Mesodermal cell (in vitro differentiated cells): ENCODE results near the gene TANGO2.

ENCODE experiments used
- H3K27ac ChIP-seq: 2 replicates; pipeline ENCODE4 v1.7.0; 2013; ENCODE audit warnings: mild to moderate bottlenecking, low read depth, low read length, moderate library complexity; ENCODE audit not compliant: severe bottlenecking
- H3K36me3 ChIP-seq: 2 replicates; pipeline ENCODE4 v1.7.1; 2013; ENCODE audit warnings: mild to moderate bottlenecking, low read length, moderate library complexity; ENCODE audit not compliant: control insufficient read depth, insufficient read depth
- H3K4me1 ChIP-seq: one replicate; pipeline ENCODE4 v1.7.1; 2013; ENCODE audit warnings: mild to moderate bottlenecking, low read length; ENCODE audit not compliant: insufficient read depth, control insufficient read depth, poor library complexity, severe bottlenecking
- H3K4me3 ChIP-seq: 2 replicates; pipeline ENCODE4 v1.7.0; 2013; ENCODE audit warnings: low read length, control low read depth, mild to moderate bottlenecking; ENCODE audit not compliant: insufficient read depth, poor library complexity, severe bottlenecking; ENCODE audit errors: extremely low read depth
- H3K9me3 ChIP-seq: 2 replicates; pipeline ENCODE4 v1.7.1; 2013; ENCODE audit warnings: mild to moderate bottlenecking, low read length, moderate library complexity; ENCODE audit not compliant: control insufficient read depth
- WGBS, 2 experiments: methylation state at CpG; one replicate each; pipeline ENCODE4 v1.1.5; 2013; ENCODE audit warnings: missing lambda C conversion rate in 2 of 2; ENCODE audit not compliant: insufficient coverage in 2 of 2; 5-methylcytosine and 5-hydroxymethylcytosine counted together

The TANGO2 gene

GRCh38 chr22:19984851-19985811 is 35.8 kb upstream of the TANGO2 start:
- H3K27ac ChIP-seq = no peak overlapping the region

GRCh38 chr22:19986011-19986409 is 34.9 kb upstream of the TANGO2 start:
- no peak overlapping the region for H3K27ac ChIP-seq
- H3K4me3 ChIP-seq = peak overlapping the region; percentile 58
- peaks cover 19% of the 10 kb centered on the region for H3K4me1 ChIP-seq
- WGBS, 2 experiments = 70 to 100% methylated on average over 1 to 2 of the region's 2 CpGs
- no peaks in the 10 kb centered on the region for H3K9me3 ChIP-seq
- H3K36me3 ChIP-seq = peaks cover 2% of the 10 kb centered on the region

More at GRCh38 chr22:19984851-19985811, 35.8 kb upstream of the TANGO2 start:
- H3K4me1 ChIP-seq = peaks cover 19% of the 10 kb centered on the region
- H3K9me3 ChIP-seq = no peaks in the 10 kb centered on the region
- WGBS, 2 experiments = 93% methylated on average over 9 to 10 of the region's 11 CpGs
- H3K36me3 ChIP-seq = peaks cover 6% of the 10 kb centered on the region
- H3K4me3 ChIP-seq = no peak overlapping the region

- peak overlapping the region; percentile 58 for H3K4me3 ChIP-seq
- H3K9me3 ChIP-seq = no peaks in the 10 kb centered on the region
- H3K36me3 ChIP-seq = no peaks in the 10 kb centered on the region
- peaks cover 19% of the 10 kb centered on the region for H3K4me1 ChIP-seq
- H3K27ac ChIP-seq = peak overlapping the region; percentile 50
- WGBS, 2 experiments = 1 to 2% methylated on average over 44 to 53 of the region's 76 CpGs
These were observed 34.2 kb upstream of the TANGO2 start for GRCh38 chr22:19986410-19987341.

- WGBS, 2 experiments = 73 to 74% methylated on average over 18 to 22 of the region's 24 CpGs
- H3K4me1 ChIP-seq = peaks cover 19% of the 10 kb centered on the region
- H3K36me3 ChIP-seq = no peaks in the 10 kb centered on the region
- H3K4me3 ChIP-seq = peak overlapping the region; percentile 2
- no peaks in the 10 kb centered on the region for H3K9me3 ChIP-seq
- no peak overlapping the region for H3K27ac ChIP-seq
These were observed 33.3 kb upstream of the TANGO2 start for GRCh38 chr22:19987394-19988306.

GRCh38 chr22:19988331-19988808 is 32.5 kb upstream of the TANGO2 start:
- WGBS, 2 experiments = 92 to 99% methylated on average over 8 to 9 of the region's 9 CpGs
- Histone ChIP-seq H3K36me3 (no peaks in the 10 kb centered on the region), H3K9me3 (no peaks in the 10 kb centered on the region), H3K4me1 (peaks cover 19% of the 10 kb centered on the region), H3K27ac (no peak overlapping the region), H3K4me3 (no peak overlapping the region)

- WGBS, 2 experiments = 93 to 95% methylated on average over 18 of the region's 18 CpGs
- H3K36me3 ChIP-seq = no peaks in the 10 kb centered on the region
- H3K4me1 ChIP-seq = peaks cover 14% of the 10 kb centered on the region
- H3K27ac ChIP-seq = no peak overlapping the region
- H3K4me3 ChIP-seq = no peak overlapping the region
- H3K9me3 ChIP-seq = no peaks in the 10 kb centered on the region
These were observed 31.8 kb upstream of the TANGO2 start for GRCh38 chr22:19988965-19989724.

GRCh38 chr22:19989725-19990067 is 31.2 kb upstream of the TANGO2 start:
- peaks cover 8% of the 10 kb centered on the region for H3K4me1 ChIP-seq

GRCh38 chr22:19990188-19990587 is 30.7 kb upstream of the TANGO2 start:
- H3K27ac ChIP-seq = no peak overlapping the region
- H3K4me1 ChIP-seq = peaks cover 8% of the 10 kb centered on the region
- 92 to 100% methylated on average over 2 of the region's 2 CpGs for WGBS, 2 experiments
- no peak overlapping the region for H3K4me3 ChIP-seq
- no peaks in the 10 kb centered on the region for H3K9me3 ChIP-seq
- H3K36me3 ChIP-seq = no peaks in the 10 kb centered on the region

More at GRCh38 chr22:19989725-19990067, 31.2 kb upstream of the TANGO2 start:
- H3K36me3 ChIP-seq = no peaks in the 10 kb centered on the region
- H3K27ac ChIP-seq = no peak overlapping the region
- no peaks in the 10 kb centered on the region for H3K9me3 ChIP-seq
- H3K4me3 ChIP-seq = no peak overlapping the region
- WGBS, 2 experiments = 100% methylated on average over 1 to 2 of the region's 3 CpGs

GRCh38 chr22:19990609-19991394 is 30.1 kb upstream of the TANGO2 start:
- Histone ChIP-seq H3K4me1 (peaks cover 5% of the 10 kb centered on the region), H3K27ac (no peak overlapping the region)
- WGBS, 2 experiments = 91 to 93% methylated on average over 11 to 19 of the region's 20 CpGs

More at GRCh38 chr22:19990609-19991394, 30.1 kb upstream of the TANGO2 start:
- no peaks in the 10 kb centered on the region for H3K36me3 ChIP-seq
- H3K9me3 ChIP-seq = no peaks in the 10 kb centered on the region
- H3K4me3 ChIP-seq = no peak overlapping the region
